Adrenal gland (tissue), 12 donors: ENCODE measurements around the gene RBFOX1. TPM values are rescaled to one million over a fixed set of nuclear protein-coding genes. Genes with fewer than 3 reads are reported as not detected.

Experiments
- DNase-seq, 7 donors: peaks; one replicate each; pipeline ENCODE4 v3.0.0-alpha.2; 2019 to 2020
- H3K27ac ChIP-seq, 5 donors: fragments of 200-600 bp; sonication (generic) in 4 of 5; 1 replicate in 3 of 5; 2 replicates in 2 of 5; pipeline versions ENCODE4 v1.5.1 to v1.8.0; 2016 to 2020; ENCODE audit warnings: mild to moderate bottlenecking in 1 of 5
- H3K27me3 ChIP-seq: fragments of 200-600 bp; 2 replicates; pipeline ENCODE4 v1.8.0; 2021
- H3K36me3 ChIP-seq, 2 donors: fragments of 200-600 bp; replicated peaks in 1 of 2; 1 replicate in 1 of 2; 2 replicates in 1 of 2; pipeline versions ENCODE4 v1.5.1 to v1.8.0; 2018 to 2022
- H3K4me1 ChIP-seq, 2 donors: fragments of 200-600 bp; replicated peaks in 1 of 2; 1 replicate in 1 of 2; 2 replicates in 1 of 2; pipeline versions ENCODE4 v1.5.1 to v1.8.0; 2018 to 2021
- H3K4me3 ChIP-seq, 4 donors: fragments of 200-600 bp; sonication (generic) in 3 of 4; one replicate each; pipeline ENCODE4 v1.5.1; 2016 to 2018
- H3K9me3 ChIP-seq, 3 donors: fragments of 200-600 bp; sonication (generic) in 1 of 3; replicated peaks in 1 of 3; 1 replicate in 2 of 3; 2 replicates in 1 of 3; pipeline versions ENCODE4 v1.5.1 to v1.8.0; 2016 to 2021
- CTCF ChIP-seq, 6 experiments: fragments of 450-650 bp in 4 of 6; fragments of 200-600 bp in 2 of 6; sonication (generic) in 1 of 6; IDR thresholded peaks; 1 replicate in 5 of 6; 2 replicates in 1 of 6; pipeline versions ENCODE4 v1.5.1 to v1.8.0; 2016 to 2021; ENCODE audit warnings: antibody characterized with exemption in 6 of 6, mild to moderate bottlenecking in 2 of 6, moderate library complexity in 1 of 6
- POLR2A ChIP-seq, 2 donors: fragments of 450-650 bp; IDR thresholded peaks; one replicate each; pipeline ENCODE4 v1.6.1; 2017; ENCODE audit warnings: antibody characterized with exemption in 2 of 2, mild to moderate bottlenecking in 2 of 2, moderate library complexity in 1 of 2
- WGBS, 4 donors: extraction: QIAGEN DNeasy Blood & Tissue Kit in 2 of 4; methylation state at CpG; one replicate each; pipeline versions ENCODE4 v1.1.5 to v1.1.7; 2013 to 2017; 5-methylcytosine and 5-hydroxymethylcytosine counted together
- intact Hi-C, 2 donors: fragments of 100-400 bp; cut with DNase I; formaldehyde crosslinking; loops; one replicate each; pipeline versions ENCODE4 v1.14.1 to v1.15.0; 2022 to 2023
- polyA plus RNA-seq, 3 donors: library from polyadenylated mRNA; stranded (reverse); fragments of 200-250 nt in 2 of 3; fragments of 350-450 nt in 1 of 3; fragmentation: Illumina TruSeq in 1 of 3; extraction: RNeasy Lipid Tissue Mini Kit (QIAGEN cat#74804) in 1 of 3; gene quantifications; one replicate each; pipeline ENCODE4 v1.2.3, GENCODE V29; 2013 to 2014
- total RNA-seq, 9 donors: library from RNA; depleted of rRNA in 4 of 9; stranded (reverse); fragments of >200 nt in 4 of 9; fragments of 120-200 nt in 1 of 9; fragmentation: NEBNext Ultra II Directional in 1 of 9; extraction: Animal tissue kit (Norgen Biotek cat#: 25700) in 1 of 9; gene quantifications; one replicate each; pipeline versions ENCODE4 v1.1.0 to v1.2.4, GENCODE V29; 2013 to 2023
- donor health status: healthy with polysubstance abuse.
- donor health status: Bipolar disorder and iron deficiency.
- donor health status: DM: yes; HTN: yes; CAD: no.
- donor health status: DM: no; HTN: no; CAD: no.
- donor health status: DM: no; HTN: no; CAD: no.
- donor health status: DM: yes; HTN: yes; CAD: no.

The RBFOX1 gene
- total and polyA plus RNA-seq, 12 donors: 0.19 to 6.3 (median 0.71) TPM; not detected in 4

GRCh38 chr16:7504844-7505243 lies 172.2 kb downstream of the RBFOX1 start:
- Histone ChIP-seq H3K27ac (no peak overlapping the region), H3K9me3 (no peaks in the 10 kb centered on the region), H3K4me3 (no peak overlapping the region), H3K36me3 (no peaks in the 10 kb centered on the region), H3K4me1 (no peaks in the 10 kb centered on the region), H3K27me3 (no peaks in the 10 kb centered on the region)
- DNase-seq: no peak
- intact Hi-C loops: no loop called here
- WGBS, 4 donors: 67 to 75% (median 68%) methylated on average over 8 of the region's 8 CpGs
- TF ChIP-seq CTCF (IDR thresholded peaks at IDR 0.05) (no peak), POLR2A (IDR thresholded peaks at IDR 0.05) (no peak)

- no peaks in the 10 kb centered on the region for H3K9me3 ChIP-seq
- H3K4me3 ChIP-seq: no peak overlapping the region
- DNase-seq: no peak
- TF ChIP-seq POLR2A (IDR thresholded peaks at IDR 0.05) (no peak), CTCF (IDR thresholded peaks at IDR 0.05) (no peak)
- H3K27me3 ChIP-seq: no peaks in the 10 kb centered on the region
- intact Hi-C loops: no loop called here
- H3K36me3 ChIP-seq: no peaks in the 10 kb centered on the region
- H3K4me1 ChIP-seq: no peaks in the 10 kb centered on the region
- H3K27ac ChIP-seq: no peak overlapping the region
- WGBS, 4 donors: 82 to 87% (median 84%) methylated on average over 4 of the region's 4 CpGs
Observed at GRCh38 chr16:7505495-7505894, 172.8 kb downstream of the RBFOX1 start.

- no peak for DNase-seq
- Histone ChIP-seq H3K27me3 (no peaks in the 10 kb centered on the region), H3K9me3 (no peaks in the 10 kb centered on the region), H3K36me3 (no peaks in the 10 kb centered on the region), H3K27ac (no peak overlapping the region), H3K4me3 (no peak overlapping the region), H3K4me1 (no peaks in the 10 kb centered on the region)
- 76 to 84% (median 79%) methylated on average over 5 of the region's 5 CpGs for WGBS, 4 donors
- no peak for TF ChIP-seq POLR2A (IDR thresholded peaks at IDR 0.05)
- TF ChIP-seq CTCF (IDR thresholded peaks at IDR 0.05): no peak
- intact Hi-C loops: no loop called here
Observed at GRCh38 chr16:7506363-7506762, 173.7 kb downstream of the RBFOX1 start.

GRCh38 chr16:7508656-7509055 lies 176.0 kb downstream of the RBFOX1 start:
- Histone ChIP-seq H3K9me3 (no peaks in the 10 kb centered on the region), H3K27ac (no peak overlapping the region), H3K4me3 (no peak overlapping the region), H3K4me1 (no peaks in the 10 kb centered on the region), H3K36me3 (no peaks in the 10 kb centered on the region), H3K27me3 (no peaks in the 10 kb centered on the region)
- WGBS, 4 donors: 69 to 80% (median 77%) methylated on average over 3 of the region's 3 CpGs
- intact Hi-C loops: no loop called here
- no peak for DNase-seq
- TF ChIP-seq CTCF (IDR thresholded peaks at IDR 0.05) (no peak), POLR2A (IDR thresholded peaks at IDR 0.05) (no peak)
